ENCODE data around the gene ZG16. TPM values are rescaled to one million over a fixed set of nuclear protein-coding genes. Genes with fewer than 3 reads are reported as not detected.

The ZG16 gene
- total and polyA plus RNA-seq, 9 of the 15 experiments (the other 6 are each of a cell fraction or from before 2014, with no cell fraction given): 0.04 TPM; not detected in 8

DNA sequence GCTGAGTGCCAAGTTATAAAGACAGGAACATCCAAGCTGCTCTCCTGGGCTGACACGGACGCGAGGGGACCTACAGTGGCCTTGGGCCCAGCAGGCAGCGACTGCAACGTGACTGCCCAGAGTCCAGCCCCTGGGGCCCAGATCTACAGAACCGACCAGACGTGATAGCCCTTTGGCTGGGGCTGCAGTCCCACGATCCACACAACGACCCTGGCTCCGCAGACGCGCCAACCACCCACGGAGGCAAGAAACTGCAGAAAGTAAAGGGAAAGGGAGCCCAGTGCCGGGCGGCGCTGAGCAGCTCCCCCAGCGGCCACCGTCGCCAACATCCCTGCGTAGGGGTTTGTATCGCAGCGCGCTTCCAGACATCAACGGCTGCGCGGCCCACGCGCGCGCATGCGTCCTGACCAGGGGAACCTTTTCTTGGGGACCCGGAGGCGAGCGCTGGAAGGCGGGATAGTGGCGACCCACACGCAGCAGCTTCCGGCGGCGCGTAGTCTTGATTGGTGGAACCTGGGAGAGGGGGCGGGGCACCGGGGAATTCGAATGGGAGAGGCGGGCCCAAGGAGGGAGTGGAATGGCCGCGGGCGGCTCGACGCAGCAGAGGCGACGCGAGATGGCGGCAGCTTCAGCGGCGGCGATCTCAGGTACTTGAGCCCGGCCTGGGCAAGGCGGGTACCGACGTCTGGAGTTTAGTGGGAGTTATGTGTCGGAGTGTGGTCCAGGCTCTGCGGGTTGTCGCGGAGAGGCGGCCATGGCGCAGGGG lies 12.3 kb downstream of the ZG16 start, which contains the start of gene KIF22 (continued):
- TF ChIP-seq, protein P1, sequence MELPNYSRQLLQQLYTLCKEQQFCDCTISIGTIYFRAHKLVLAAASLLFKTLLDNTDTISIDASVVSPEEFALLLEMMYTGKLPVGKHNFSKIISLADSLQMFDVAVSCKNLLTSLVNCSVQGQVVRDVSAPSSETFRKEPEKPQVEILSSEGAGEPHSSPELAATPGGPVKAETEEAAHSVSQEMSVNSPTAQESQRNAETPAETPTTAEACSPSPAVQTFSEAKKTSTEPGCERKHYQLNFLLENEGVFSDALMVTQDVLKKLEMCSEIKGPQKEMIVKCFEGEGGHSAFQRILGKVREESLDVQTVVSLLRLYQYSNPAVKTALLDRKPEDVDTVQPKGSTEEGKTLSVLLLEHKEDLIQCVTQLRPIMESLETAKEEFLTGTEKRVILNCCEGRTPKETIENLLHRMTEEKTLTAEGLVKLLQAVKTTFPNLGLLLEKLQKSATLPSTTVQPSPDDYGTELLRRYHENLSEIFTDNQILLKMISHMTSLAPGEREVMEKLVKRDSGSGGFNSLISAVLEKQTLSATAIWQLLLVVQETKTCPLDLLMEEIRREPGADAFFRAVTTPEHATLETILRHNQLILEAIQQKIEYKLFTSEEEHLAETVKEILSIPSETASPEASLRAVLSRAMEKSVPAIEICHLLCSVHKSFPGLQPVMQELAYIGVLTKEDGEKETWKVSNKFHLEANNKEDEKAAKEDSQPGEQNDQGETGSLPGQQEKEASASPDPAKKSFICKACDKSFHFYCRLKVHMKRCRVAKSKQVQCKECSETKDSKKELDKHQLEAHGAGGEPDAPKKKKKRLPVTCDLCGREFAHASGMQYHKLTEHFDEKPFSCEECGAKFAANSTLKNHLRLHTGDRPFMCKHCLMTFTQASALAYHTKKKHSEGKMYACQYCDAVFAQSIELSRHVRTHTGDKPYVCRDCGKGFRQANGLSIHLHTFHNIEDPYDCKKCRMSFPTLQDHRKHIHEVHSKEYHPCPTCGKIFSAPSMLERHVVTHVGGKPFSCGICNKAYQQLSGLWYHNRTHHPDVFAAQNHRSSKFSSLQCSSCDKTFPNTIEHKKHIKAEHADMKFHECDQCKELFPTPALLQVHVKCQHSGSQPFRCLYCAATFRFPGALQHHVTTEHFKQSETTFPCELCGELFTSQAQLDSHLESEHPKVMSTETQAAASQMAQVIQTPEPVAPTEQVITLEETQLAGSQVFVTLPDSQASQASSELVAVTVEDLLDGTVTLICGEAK (IDR thresholded peaks at IDR 0.05): peak; percentile 99
- TF ChIP-seq, protein P1 (CRISPR knock-in tag; IDR thresholded peaks at IDR 0.05): no peak
- no peak for TF ChIP-seq SRSF9 (IDR thresholded peaks at IDR 0.05; ENCODE audit: borderline replicate concordance, low read depth, low read length)
- TF ChIP-seq BCOR (IDR thresholded peaks at IDR 0.05): peak; percentile 37
- TF ChIP-seq, protein P2, sequence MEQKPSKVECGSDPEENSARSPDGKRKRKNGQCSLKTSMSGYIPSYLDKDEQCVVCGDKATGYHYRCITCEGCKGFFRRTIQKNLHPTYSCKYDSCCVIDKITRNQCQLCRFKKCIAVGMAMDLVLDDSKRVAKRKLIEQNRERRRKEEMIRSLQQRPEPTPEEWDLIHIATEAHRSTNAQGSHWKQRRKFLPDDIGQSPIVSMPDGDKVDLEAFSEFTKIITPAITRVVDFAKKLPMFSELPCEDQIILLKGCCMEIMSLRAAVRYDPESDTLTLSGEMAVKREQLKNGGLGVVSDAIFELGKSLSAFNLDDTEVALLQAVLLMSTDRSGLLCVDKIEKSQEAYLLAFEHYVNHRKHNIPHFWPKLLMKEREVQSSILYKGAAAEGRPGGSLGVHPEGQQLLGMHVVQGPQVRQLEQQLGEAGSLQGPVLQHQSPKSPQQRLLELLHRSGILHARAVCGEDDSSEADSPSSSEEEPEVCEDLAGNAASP (IDR thresholded peaks at IDR 0.05): no peak
- TF ChIP-seq POLR2A (conservative IDR thresholded peaks at IDR 0.05): peak; percentile 94
- peak; percentile 79 for TF ChIP-seq FOXP1 (CRISPR knock-in tag; IDR thresholded peaks at IDR 0.05)
- TF ChIP-seq KHSRP (IDR thresholded peaks at IDR 0.05): no peak
- TF ChIP-seq, protein P3, sequence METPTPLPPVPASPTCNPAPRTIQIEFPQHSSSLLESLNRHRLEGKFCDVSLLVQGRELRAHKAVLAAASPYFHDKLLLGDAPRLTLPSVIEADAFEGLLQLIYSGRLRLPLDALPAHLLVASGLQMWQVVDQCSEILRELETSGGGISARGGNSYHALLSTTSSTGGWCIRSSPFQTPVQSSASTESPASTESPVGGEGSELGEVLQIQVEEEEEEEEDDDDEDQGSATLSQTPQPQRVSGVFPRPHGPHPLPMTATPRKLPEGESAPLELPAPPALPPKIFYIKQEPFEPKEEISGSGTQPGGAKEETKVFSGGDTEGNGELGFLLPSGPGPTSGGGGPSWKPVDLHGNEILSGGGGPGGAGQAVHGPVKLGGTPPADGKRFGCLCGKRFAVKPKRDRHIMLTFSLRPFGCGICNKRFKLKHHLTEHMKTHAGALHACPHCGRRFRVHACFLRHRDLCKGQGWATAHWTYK (CRISPR knock-in tag; IDR thresholded peaks at IDR 0.05): 0 out of 2 replicates have a peak, but pooled peaks have one; percentile 64
- peak; percentile 87 for TF ChIP-seq FOXM1 (IDR thresholded peaks at IDR 0.05; ENCODE audit: low read depth)
- TF ChIP-seq FOXM1 (CRISPR knock-in tag; IDR thresholded peaks at IDR 0.05; ENCODE audit: low read depth): peak; percentile 67; the same call in 1 of the 2 replicates
- peak; percentile 80 for TF ChIP-seq HCFC1 (IDR thresholded peaks at IDR 0.05; ENCODE audit: low read depth, low read length)
- TF ChIP-seq ZNF124 (CRISPR knock-in tag; IDR thresholded peaks at IDR 0.05): no peak
- peak; percentile 81 for TF ChIP-seq ZNF165 (CRISPR knock-in tag; IDR thresholded peaks at IDR 0.05; ENCODE audit: borderline replicate concordance)
- TF ChIP-seq ZFPM2 (CRISPR knock-in tag; IDR thresholded peaks at IDR 0.05): 0 out of 2 replicates have a peak, but pooled peaks have one; percentile 78
